Mucosa of rectum (tissue), 2 donors: ENCODE measurements around the gene NCBP2L.

Experiments
- H3K27ac ChIP-seq, 2 donors: one replicate each; pipeline ENCODE4 v1.7.0; 2013; ENCODE audit warnings: inconsistent platforms in 2 of 2, low read depth in 2 of 2, low read length in 2 of 2
- H3K27me3 ChIP-seq, 2 donors: one replicate each; pipeline ENCODE4 v1.7.0; 2013; ENCODE audit warnings: low read length in 2 of 2; ENCODE audit not compliant: control insufficient read depth in 2 of 2, insufficient read depth in 2 of 2
- H3K36me3 ChIP-seq, 2 donors: one replicate each; pipeline ENCODE4 v1.7.0; 2013; ENCODE audit warnings: low read length in 2 of 2; ENCODE audit not compliant: control insufficient read depth in 2 of 2, insufficient read depth in 2 of 2
- H3K4me1 ChIP-seq, 2 donors: one replicate each; pipeline ENCODE4 v1.7.0; 2013; ENCODE audit warnings: low read length in 2 of 2, mild to moderate bottlenecking in 1 of 2; ENCODE audit not compliant: control insufficient read depth in 2 of 2, insufficient read depth in 2 of 2
- H3K4me3 ChIP-seq, 2 donors: one replicate each; pipeline ENCODE4 v1.7.0; 2013; ENCODE audit warnings: low read length in 2 of 2
- H3K9ac ChIP-seq, 2 donors: one replicate each; pipeline ENCODE4 v1.7.0; 2013; ENCODE audit warnings: low read length in 2 of 2, low read depth in 1 of 2, mild to moderate bottlenecking in 1 of 2
- H3K9me3 ChIP-seq, 2 donors: one replicate each; pipeline ENCODE4 v1.7.0; 2013; ENCODE audit warnings: low read length in 2 of 2; ENCODE audit not compliant: control insufficient read depth in 2 of 2
- donor health status: healthy.
- donor health status: Normal muscosa, but diverticular disease.

Gene NCBP2L

DNA sequence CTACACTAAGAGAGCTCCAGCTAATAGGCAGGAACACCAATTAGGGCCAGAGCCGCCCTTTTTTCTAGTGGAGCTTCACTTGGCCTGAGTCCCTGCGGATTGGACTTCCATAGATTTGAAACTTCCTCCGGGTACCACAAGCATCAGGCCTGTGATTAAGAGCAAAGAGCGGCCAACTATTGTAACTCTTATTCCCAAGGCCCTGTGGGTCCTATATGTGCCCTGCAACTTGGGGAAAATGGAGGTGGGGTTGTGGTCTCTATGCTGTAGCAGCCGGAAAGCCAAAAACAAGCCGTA is at the start of gene NCBP2L:
TSS of gene NCBP2L (plus strand) at position 198 of the 297 bp plus-strand sequence. CDS start 16,488 bp downstream, outside the sequence.
- peak within 1 kb of the TSS; percentile 62 to 72 for H3K4me3 ChIP-seq
- H3K27ac ChIP-seq, result peak within 1 kb of the TSS; percentile 5 to 27
- no peaks in the 10 kb centered on the region for H3K9me3 ChIP-seq
- H3K36me3 ChIP-seq, result no peaks in the 10 kb centered on the region
- H3K27me3 ChIP-seq, result peaks cover 0 to 4% of the 10 kb centered on the region in 2 donors
- H3K4me1 ChIP-seq, result peaks cover 0 to 16% of the 10 kb centered on the region in 2 donors
- H3K9ac ChIP-seq, result peak within 1 kb of the TSS; percentile 54 to 74

DNA sequence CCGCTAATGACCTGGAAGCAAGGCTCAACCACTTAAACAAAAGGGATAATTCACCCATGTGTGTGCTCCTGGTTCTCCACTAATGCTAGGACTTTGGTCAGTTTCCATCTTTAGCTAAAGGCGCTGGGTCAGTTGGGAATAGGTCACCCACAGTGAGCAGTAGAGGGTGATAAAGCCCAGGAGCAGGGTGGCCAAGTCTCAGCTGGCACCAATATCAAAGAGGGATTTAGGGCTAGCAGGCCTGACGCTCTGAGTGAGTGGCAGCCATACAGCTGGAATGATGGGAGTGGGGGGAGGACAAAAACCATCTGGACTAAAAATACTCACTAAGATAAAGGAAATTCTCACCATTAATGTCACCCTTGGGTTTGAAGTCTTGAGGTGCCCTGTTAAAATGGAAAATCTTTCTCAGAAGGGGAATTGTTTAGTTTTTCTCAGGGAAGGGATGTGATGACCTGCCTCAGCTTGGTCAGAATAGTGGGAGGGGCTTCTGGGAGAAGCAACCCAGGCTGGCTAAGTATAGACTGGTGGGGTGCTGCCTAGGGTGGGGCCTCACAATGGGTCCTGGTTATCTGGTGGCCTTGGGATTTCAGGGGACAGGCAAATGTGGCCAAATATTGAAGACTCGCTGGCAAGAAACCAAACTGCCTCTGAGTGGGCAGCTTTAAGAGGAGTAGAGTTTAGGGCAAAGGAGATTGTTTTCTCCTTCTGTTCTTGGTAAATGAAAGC is 49.0 kb upstream of the NCBP2L start:
- Histone ChIP-seq H3K9ac (no peak overlapping the region), H3K9me3 (no peaks in the 10 kb centered on the region), H3K27me3 (no peaks in the 10 kb centered on the region), H3K27ac (no peak overlapping the region), H3K36me3 (no peaks in the 10 kb centered on the region), H3K4me1 (peaks cover 5 to 9% of the 10 kb centered on the region in 2 donors), H3K4me3 (no peak overlapping the region)

DNA sequence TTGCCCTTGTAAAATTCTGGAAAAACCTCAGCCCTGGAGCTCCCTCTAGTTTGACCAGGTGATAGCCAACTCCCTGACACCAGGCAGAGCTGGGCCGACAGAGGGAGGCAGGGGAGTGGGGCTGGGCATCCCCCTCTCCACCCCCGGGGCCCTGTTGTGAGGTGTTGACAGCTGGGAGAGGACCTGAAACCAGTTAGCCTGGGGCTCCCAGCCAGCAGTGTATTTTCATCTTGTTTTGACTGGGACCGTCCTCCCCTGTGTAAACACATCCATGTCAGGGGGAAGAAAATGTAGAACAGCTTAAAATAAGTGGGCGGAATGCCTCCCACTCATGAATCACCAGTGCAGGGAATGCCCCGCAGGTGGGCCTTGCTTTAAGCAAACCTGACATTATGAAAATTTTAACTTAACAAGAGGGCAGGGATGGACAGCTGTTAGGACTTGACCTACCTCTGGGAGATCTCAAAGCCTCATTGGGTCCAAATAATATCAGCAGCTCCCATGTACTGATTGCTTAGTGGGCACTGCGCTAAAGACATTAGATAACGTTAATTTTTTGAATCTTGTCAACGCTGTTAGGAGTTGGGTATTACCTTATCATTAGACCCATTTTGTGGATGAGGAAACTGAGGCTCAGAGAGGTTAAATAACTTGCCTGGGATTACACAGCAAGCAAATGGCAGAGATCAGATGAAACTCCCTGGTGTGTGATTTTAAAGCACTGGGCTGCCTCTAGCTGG is 47.8 kb upstream of the NCBP2L start:
- H3K4me1 ChIP-seq, result peaks cover 5 to 9% of the 10 kb centered on the region in 2 donors
- no peaks in the 10 kb centered on the region for H3K36me3 ChIP-seq
- no peak overlapping the region for H3K4me3 ChIP-seq
- no peaks in the 10 kb centered on the region for H3K27me3 ChIP-seq
- H3K9me3 ChIP-seq, result no peaks in the 10 kb centered on the region
- peak overlapping the region in 1 of 2 donors; percentile 3 for H3K27ac ChIP-seq
- no peak overlapping the region for H3K9ac ChIP-seq

DNA sequence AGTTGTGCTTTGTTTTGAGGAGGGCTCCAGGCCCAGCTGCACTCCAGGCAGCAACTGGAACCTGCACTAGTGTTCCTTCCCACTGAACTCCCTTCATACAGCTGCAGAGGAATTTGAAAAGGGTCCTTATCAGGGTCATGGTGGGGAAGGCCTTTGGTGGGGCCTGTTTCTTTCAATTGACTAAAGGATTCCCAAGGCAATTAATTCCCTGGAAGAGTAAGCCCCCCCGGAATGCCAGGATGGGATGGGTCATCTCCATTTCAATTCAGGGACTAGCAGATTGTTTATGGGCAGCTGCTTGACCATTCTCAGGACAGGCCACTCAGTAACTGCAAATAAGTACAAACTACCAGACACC is 47.3 kb upstream of the NCBP2L start:
- Histone ChIP-seq H3K27me3 (peaks cover 0 to 2% of the 10 kb centered on the region in 2 donors), H3K36me3 (no peaks in the 10 kb centered on the region), H3K4me3 (no peak overlapping the region), H3K4me1 (peaks cover 5 to 9% of the 10 kb centered on the region in 2 donors), H3K27ac (no peak overlapping the region), H3K9me3 (no peaks in the 10 kb centered on the region), H3K9ac (no peak overlapping the region)

DNA sequence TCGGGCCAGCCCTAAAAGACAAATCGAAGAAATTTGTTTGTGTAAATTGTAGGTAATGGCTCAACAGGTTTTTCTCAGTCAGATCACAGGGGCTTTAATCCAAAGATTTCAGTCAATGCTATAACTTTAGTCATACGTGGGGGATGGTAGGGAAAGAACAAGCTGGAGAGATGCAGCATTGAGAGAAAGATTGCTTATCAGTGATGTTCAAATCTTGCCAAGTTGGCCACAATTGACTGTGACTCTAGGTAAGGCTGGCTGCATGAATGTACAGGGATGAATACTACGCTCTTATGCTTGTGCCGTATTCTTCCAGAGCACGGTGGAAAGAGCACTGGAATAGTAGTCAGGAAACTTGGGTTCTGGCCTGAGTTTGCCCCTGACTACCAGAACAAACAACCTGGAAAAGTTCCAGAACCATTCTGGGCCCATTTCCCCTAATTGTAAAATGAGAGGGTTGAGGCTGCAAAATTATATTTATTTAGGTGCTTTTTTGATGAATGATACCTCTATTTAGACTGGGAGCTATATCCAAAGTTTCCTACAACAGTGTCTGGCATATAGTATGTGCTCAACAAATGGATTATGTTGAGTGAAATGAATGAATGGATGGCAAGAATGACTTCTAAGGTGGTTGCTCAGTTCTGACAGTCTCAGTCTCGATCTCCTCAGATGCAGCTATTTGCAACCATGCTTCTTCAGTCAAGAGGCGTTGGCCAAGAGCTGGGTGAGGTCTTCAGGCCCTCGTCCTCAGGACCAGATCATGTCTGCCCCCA is 46.4 kb upstream of the NCBP2L start:
- H3K9ac ChIP-seq, result no peak overlapping the region
- no peaks in the 10 kb centered on the region for H3K9me3 ChIP-seq
- no peak overlapping the region for H3K4me3 ChIP-seq
- H3K36me3 ChIP-seq, result no peaks in the 10 kb centered on the region
- peak overlapping the region; percentile 53 to 61 for H3K27ac ChIP-seq
- H3K27me3 ChIP-seq, result peaks cover 0 to 2% of the 10 kb centered on the region in 2 donors
- H3K4me1 ChIP-seq, result peaks cover 5% of the 10 kb centered on the region in 2 donors

DNA sequence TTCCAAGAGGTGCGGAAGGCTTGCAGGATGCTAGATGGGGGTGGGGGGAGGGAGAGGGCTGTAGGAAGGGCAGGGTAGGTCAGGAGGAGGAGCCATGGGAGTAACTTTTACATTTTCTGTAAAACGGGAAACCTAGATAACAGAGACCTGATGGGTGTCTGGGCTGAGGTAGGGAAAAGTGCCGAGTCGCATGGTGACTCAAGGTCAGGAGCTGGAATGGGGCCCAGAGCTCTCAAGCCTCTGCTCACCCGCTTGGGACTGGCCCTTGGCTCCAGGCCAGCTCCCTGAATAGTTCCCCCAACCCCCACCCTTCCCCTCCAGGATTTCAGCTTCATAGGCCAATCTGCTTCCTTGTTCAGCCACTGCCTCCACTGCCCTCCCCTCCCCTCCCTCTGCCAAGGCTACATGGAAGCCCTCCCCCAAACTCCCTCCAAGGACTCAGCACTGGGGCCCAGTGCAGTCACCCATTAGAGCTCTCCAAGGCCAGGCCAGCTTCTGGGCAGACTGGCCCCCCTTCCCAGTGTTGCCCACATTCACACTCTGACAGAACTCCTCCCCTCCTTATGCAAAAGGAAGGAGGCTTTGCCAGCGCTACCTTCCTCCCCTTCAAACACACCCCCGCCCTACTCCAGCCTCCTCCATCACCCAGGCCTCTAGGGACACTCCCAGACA is 45.6 kb upstream of the NCBP2L start:
- Histone ChIP-seq H3K27ac (peak overlapping the region; percentile 53 to 61), H3K4me3 (no peak overlapping the region), H3K27me3 (peaks cover 0 to 2% of the 10 kb centered on the region in 2 donors), H3K4me1 (peaks cover 5% of the 10 kb centered on the region in 2 donors), H3K9ac (no peak overlapping the region), H3K36me3 (no peaks in the 10 kb centered on the region), H3K9me3 (no peaks in the 10 kb centered on the region)

DNA sequence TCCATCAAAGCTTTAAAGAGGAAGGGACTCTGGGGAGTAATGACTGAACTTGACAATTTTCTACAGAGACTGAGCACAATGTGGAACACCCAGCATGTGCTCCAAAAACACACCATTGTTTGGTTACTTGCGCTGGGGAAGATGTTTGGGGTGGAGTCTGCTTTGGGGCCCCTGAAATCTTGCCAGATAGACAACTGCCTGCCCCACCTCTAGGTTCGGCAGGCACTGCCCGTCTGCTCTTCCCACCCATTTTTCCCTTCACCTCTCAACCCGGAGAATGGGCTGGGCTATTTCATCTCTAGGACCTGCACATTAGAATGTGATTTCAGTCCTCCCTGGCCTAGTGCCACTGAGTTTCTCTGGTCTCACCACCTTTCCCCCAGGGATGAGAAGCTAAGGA is 43.8 kb upstream of the NCBP2L start:
- Histone ChIP-seq H3K27ac (no peak overlapping the region), H3K9me3 (no peaks in the 10 kb centered on the region), H3K4me3 (no peak overlapping the region), H3K36me3 (no peaks in the 10 kb centered on the region), H3K27me3 (peaks cover 0 to 2% of the 10 kb centered on the region in 2 donors), H3K4me1 (peaks cover 5% of the 10 kb centered on the region in 2 donors), H3K9ac (no peak overlapping the region)

DNA sequence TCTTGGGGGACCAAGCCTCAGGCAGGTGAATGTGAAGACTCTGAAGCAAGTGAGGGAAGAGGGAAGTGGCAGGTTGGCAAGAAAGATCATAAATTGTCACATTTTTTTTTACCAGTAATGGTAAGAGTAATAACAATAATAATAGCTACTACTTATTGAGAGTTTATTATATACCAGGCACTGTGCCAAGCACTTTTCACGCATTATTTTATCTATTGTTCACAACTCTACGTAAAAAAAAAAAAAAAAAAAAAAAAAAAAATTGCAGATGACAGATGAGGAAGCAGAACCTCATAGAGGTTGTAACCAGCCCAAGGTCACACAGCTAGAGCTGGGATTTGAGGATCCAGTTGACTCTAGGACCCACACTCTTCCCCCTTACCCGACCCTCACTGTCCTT is 42.9 kb upstream of the NCBP2L start:
- Histone ChIP-seq H3K4me3 (no peak overlapping the region), H3K9ac (no peak overlapping the region), H3K36me3 (no peaks in the 10 kb centered on the region), H3K27me3 (peaks cover 0 to 2% of the 10 kb centered on the region in 2 donors), H3K4me1 (peaks cover 5% of the 10 kb centered on the region in 2 donors), H3K27ac (no peak overlapping the region), H3K9me3 (no peaks in the 10 kb centered on the region)

DNA sequence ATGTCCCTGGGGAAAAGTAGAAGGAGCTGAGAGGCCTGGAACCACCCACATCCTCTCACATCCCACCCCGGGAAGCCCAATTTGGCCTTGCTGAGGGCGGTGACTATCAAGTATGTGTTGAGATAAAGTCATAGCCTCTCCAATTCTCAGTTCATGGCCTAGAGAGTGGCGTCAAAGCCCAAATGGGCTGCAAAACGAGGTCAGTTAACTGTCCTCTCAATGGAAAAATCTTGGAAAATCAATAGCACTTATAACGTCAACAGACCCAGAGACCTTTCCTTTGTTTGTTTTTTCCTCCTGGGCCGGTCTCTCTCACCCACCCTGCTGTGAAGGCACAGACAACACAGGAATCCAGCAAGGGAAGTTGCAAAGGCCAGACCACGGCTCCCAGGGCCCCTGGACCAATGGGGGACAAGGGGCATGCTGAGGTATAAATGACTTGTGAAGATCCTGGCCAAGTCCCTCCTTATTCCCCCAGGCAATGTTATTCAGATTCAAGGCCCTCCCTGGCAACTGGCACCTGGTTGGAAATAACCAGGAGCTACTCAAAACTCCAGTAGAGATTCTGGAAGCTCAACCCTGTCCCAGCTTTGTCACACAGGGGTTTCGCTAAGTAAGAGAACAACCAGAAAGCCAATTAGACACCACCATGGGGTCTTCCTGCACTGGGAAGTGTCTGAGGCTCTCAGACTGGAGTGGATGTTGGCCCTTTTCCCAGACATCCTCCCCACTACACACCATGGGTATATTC is 40.6 kb upstream of the NCBP2L start:
- Histone ChIP-seq H3K4me1 (peaks cover 9% of the 10 kb centered on the region in 2 donors), H3K9me3 (no peaks in the 10 kb centered on the region), H3K36me3 (no peaks in the 10 kb centered on the region), H3K27ac (no peak overlapping the region), H3K9ac (no peak overlapping the region), H3K4me3 (no peak overlapping the region), H3K27me3 (peaks cover 0 to 2% of the 10 kb centered on the region in 2 donors)
